HL-60 (cell line): Measurements from ENCODE around the gene SERPINA5.

Source experiments
- DNase-seq, 2 experiments: peaks; one replicate each; pipeline ENCODE4 v3.0.0-alpha.2; 2010 to 2020; ENCODE audit warnings: low read depth in 1 of 2, low spot score in 1 of 2
- H3K27ac ChIP-seq: fragments of 250-450 bp; sonication (Bioruptor Pico); replicated peaks from 2 replicates; pipeline ENCODE4 v1.5.1; 2020; ENCODE audit warnings: mild to moderate bottlenecking, moderate library complexity
- H3K27me3 ChIP-seq: fragments of 250-450 bp; sonication (Bioruptor Pico); 2 replicates; pipeline ENCODE4 v1.5.1; 2021; ENCODE audit warnings: mild to moderate bottlenecking, moderate library complexity; ENCODE audit not compliant: insufficient read depth, poor library complexity, severe bottlenecking
- H3K4me3 ChIP-seq: replicated peaks from 2 replicates; pipeline ENCODE4 v1.5.1; 2011; ENCODE audit warnings: mild to moderate bottlenecking, control low read depth, low read length; ENCODE audit not compliant: insufficient read depth
- CTCF ChIP-seq: IDR thresholded peaks from one replicate; pipeline ENCODE4 v1.5.1; 2011; ENCODE audit warnings: low read length, control low read depth, inconsistent platforms; ENCODE audit not compliant: insufficient read depth
- GABPA ChIP-seq: IDR thresholded peaks from 2 replicates; pipeline ENCODE4 v1.6.1; 2012; ENCODE audit warnings: low read depth
- POLR2AphosphoS5 ChIP-seq: IDR thresholded peaks from 2 replicates; pipeline ENCODE4 v1.6.1; 2012; ENCODE audit warnings: low read depth
- SPI1 ChIP-seq: IDR thresholded peaks from 2 replicates; pipeline ENCODE4 v1.6.1; 2012; ENCODE audit warnings: low read depth, mild to moderate bottlenecking, borderline replicate concordance
- TF ChIP-seq, protein P1 (sequence below): IDR thresholded peaks from 2 replicates; pipeline ENCODE4 v1.6.1; 2012; ENCODE audit warnings: low read depth; ENCODE audit not compliant: insufficient replicate concordance

SERPINA5 gene

DNA sequence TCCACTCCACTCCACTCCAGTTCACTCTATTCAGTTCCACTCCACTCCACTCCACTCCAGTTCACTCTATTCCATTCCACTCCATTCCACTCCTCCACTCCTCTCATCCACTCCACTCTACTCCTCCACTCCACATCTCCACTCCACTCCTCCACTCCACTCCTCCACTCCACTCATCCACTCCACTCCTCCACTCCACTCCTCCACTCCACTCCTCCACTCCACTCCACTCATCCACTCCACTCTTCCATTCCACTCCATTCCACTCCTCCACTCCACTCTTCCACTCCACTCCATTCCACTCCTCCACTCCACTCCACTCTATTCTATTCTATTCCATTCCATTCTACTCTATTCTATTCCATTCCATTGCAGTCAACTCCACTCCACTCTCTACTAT is 9.8 kb downstream of the SERPINA5 start:
- Histone ChIP-seq H3K27me3 (no peaks in the 10 kb centered on the region), H3K27ac (no peak overlapping the region), H3K4me3 (no peak overlapping the region)
- DNase-seq = no peak
- TF ChIP-seq, protein P1, sequence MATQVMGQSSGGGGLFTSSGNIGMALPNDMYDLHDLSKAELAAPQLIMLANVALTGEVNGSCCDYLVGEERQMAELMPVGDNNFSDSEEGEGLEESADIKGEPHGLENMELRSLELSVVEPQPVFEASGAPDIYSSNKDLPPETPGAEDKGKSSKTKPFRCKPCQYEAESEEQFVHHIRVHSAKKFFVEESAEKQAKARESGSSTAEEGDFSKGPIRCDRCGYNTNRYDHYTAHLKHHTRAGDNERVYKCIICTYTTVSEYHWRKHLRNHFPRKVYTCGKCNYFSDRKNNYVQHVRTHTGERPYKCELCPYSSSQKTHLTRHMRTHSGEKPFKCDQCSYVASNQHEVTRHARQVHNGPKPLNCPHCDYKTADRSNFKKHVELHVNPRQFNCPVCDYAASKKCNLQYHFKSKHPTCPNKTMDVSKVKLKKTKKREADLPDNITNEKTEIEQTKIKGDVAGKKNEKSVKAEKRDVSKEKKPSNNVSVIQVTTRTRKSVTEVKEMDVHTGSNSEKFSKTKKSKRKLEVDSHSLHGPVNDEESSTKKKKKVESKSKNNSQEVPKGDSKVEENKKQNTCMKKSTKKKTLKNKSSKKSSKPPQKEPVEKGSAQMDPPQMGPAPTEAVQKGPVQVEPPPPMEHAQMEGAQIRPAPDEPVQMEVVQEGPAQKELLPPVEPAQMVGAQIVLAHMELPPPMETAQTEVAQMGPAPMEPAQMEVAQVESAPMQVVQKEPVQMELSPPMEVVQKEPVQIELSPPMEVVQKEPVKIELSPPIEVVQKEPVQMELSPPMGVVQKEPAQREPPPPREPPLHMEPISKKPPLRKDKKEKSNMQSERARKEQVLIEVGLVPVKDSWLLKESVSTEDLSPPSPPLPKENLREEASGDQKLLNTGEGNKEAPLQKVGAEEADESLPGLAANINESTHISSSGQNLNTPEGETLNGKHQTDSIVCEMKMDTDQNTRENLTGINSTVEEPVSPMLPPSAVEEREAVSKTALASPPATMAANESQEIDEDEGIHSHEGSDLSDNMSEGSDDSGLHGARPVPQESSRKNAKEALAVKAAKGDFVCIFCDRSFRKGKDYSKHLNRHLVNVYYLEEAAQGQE = no peak
- no peak for TF ChIP-seq GABPA
- no peak for TF ChIP-seq CTCF
- TF ChIP-seq SPI1 = no peak
- no peak for TF ChIP-seq POLR2AphosphoS5

- Histone ChIP-seq H3K27ac (no peak overlapping the region), H3K4me3 (no peak overlapping the region), H3K27me3 (no peaks in the 10 kb centered on the region)
- no peak for TF ChIP-seq POLR2AphosphoS5
- no peak for TF ChIP-seq SPI1
- no peak for TF ChIP-seq GABPA
- TF ChIP-seq, protein P1 = no peak
- TF ChIP-seq CTCF = no peak
- no peak for DNase-seq
These were observed 10.6 kb downstream of the SERPINA5 start for GRCh38 chr14:94591871-94592270.

DNA sequence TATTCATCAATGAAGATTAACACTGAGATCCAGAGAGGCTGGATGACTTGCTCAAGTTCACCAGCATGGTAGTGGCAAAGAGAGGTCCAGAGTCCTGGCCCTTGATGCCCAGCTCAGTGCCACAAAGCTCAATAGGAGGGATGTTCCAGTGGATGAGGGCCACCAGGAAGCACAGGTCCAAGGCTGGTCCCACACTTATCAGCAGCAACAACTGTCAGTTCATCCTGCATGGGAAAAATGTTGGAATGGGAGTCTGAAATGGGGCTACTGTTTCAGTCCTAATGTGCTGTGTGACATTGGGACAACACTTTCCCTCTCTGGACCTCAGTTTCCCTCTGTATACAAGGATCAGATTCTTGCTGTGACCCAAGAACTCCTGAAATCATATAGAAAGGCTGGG is 11.2 kb downstream of the SERPINA5 start:
- Histone ChIP-seq H3K27ac (no peak overlapping the region), H3K27me3 (no peaks in the 10 kb centered on the region)
- no peak for TF ChIP-seq GABPA
- no peak for TF ChIP-seq POLR2AphosphoS5
- no peak for TF ChIP-seq CTCF
- TF ChIP-seq, protein P1 = no peak
- no peak for TF ChIP-seq SPI1

More for the DNA sequence above, 11.2 kb downstream of the SERPINA5 start:
- DNase-seq = no peak
- no peak overlapping the region for H3K4me3 ChIP-seq
